HepG2 (cell line): Measurements from ENCODE around the gene WWTR1. TPM values are rescaled to one million over a fixed set of nuclear protein-coding genes. Genes with fewer than 3 reads are reported as not detected.
A peak's percentile ranks its signal among the peaks of the same experiment; 100 is the strongest.

Experiments used
- ATM ChIP-seq: fragments of 450-650 bp; IDR thresholded peaks from 2 replicates; pipeline ENCODE4 v1.7.1; 2017; ENCODE audit warnings: mild to moderate bottlenecking, borderline replicate concordance
- HINFP ChIP-seq: sonication (generic); formaldehyde crosslinking; IDR thresholded peaks from 2 replicates; pipeline ENCODE4 v1.4.0; 2020; ENCODE audit warnings: low read depth, mild to moderate bottlenecking, missing genetic modification reagents
- HNRNPLL ChIP-seq: fragments of 200-400 bp; formaldehyde crosslinking; IDR thresholded peaks from 2 replicates; pipeline ENCODE4 v1.6.1; 2017; ENCODE audit warnings: mild to moderate bottlenecking, low read depth, low read length; ENCODE audit not compliant: poor library complexity, severe bottlenecking
- MED8 ChIP-seq: sonication (generic); formaldehyde crosslinking; IDR thresholded peaks from 2 replicates; pipeline ENCODE4 v1.8.1; 2023; ENCODE audit warnings: mild to moderate bottlenecking, missing genetic modification reagents; ENCODE audit not compliant: insufficient replicate concordance
- PRDM4 ChIP-seq: sonication (generic); formaldehyde crosslinking; IDR thresholded peaks from 2 replicates; pipeline ENCODE4 v1.9.0; 2021; ENCODE audit warnings: missing genetic modification reagents, borderline replicate concordance
- SKI ChIP-seq: fragments of 450-650 bp; IDR thresholded peaks from one replicate; pipeline ENCODE4 v1.6.1; 2018; ENCODE audit warnings: mild to moderate bottlenecking; ENCODE audit not compliant: partially characterized antibody
- SKIL ChIP-seq: sonication (generic); formaldehyde crosslinking; IDR thresholded peaks from 2 replicates; pipeline ENCODE4 v1.8.0; 2022; ENCODE audit warnings: missing genetic modification reagents, mild to moderate bottlenecking, moderate library complexity, borderline replicate concordance
- TCF7L2 ChIP-seq: IDR thresholded peaks from 2 replicates; pipeline ENCODE4 v1.6.1; 2011; ENCODE audit warnings: mild to moderate bottlenecking, low read depth, low read length, moderate library complexity
- ZNF121 ChIP-seq: sonication (generic); formaldehyde crosslinking; IDR thresholded peaks from 2 replicates; pipeline ENCODE4 v1.5.0; 2020; ENCODE audit warnings: mild to moderate bottlenecking, missing genetic modification reagents
- ZNF235 ChIP-seq: sonication (generic); formaldehyde crosslinking; IDR thresholded peaks from 2 replicates; pipeline ENCODE4 v1.8.1; 2023; ENCODE audit warnings: mild to moderate bottlenecking, missing genetic modification reagents, borderline replicate concordance
- ZNF280D ChIP-seq: sonication (generic); formaldehyde crosslinking; IDR thresholded peaks from 2 replicates; pipeline ENCODE4 v1.5.1; 2020; ENCODE audit warnings: mild to moderate bottlenecking, missing genetic modification reagents
- ZNF446 ChIP-seq: sonication (generic); formaldehyde crosslinking; IDR thresholded peaks from 2 replicates; pipeline ENCODE4 v1.5.0; 2020; ENCODE audit warnings: mild to moderate bottlenecking, missing genetic modification reagents
- polyA plus RNA-seq, 8 experiments: library from polyadenylated mRNA; depleted of rRNA in 3 of 8; stranded (reverse) in 7 of 8; unstranded in 1 of 8; fragments of >200 nt; fragmentation: Illumina TruSeq in 4 of 8; extraction: Trizol in 4 of 8; gene quantifications; 2 replicates each; pipeline versions ENCODE4 v1.2.1 to v1.2.3, GENCODE V29; 2011 to 2016; ENCODE audit warnings: low read depth in 4 of 8, missing spikeins in 1 of 8, mixed read lengths in 1 of 8; ENCODE audit not compliant: insufficient read depth in 1 of 8
- total RNA-seq, 5 experiments: library from RNA; depleted of rRNA; stranded (reverse); fragments of >200 nt; fragmentation: Illumina TruSeq; extraction: Trizol; gene quantifications; 2 replicates each; pipeline ENCODE4 v1.2.3, GENCODE V29; 2016; ENCODE audit warnings: low read depth in 1 of 5

Gene WWTR1
- total and polyA plus RNA-seq, 2 of the 13 experiments (the other 11 are each of a cell fraction or from before 2014, with no cell fraction given) = 19.7 to 139 TPM

DNA sequence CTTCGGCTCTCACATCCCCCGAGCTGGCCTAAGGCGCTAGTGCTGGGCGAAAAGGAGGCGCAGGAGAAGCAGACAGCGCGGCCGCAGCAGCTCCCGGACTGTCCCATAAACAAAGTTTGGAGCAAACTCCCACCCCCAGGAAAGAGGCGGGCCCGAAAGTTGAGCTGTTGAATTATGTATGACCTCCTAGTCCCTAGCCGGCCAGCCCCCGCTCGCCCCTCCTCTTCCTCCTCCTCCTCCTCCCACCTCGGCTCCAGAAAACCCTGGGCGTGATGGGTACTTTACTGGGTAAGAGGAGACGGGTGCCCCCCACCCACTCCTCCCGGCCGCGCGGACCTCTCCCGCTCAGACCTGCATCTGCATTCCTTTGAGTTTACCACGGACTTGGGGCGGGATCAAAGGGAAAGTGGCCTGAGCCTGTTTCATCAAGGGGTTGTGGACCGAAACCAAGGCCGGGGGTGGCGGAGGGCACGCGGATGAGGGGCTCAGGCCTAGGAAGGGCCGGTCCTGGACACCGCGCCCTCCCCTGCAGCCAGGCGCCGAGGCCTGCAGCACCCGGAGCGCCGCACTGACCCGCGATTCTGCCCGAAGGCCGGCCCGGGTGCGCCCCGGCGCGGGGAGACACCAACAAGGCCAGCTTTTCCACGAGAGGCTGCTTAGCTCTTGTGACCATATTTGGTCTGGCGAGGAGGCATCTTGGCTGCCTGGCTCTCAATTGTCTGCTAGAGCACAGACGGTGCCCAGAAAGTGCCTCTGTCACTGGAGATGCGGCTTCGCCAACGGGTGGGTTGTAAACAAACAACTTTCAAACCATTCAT is at the start of gene WWTR1 (continued):
- no peak for TF ChIP-seq PRDM4 (CRISPR knock-in tag)
- TF ChIP-seq SKI = peak; percentile 15
- TF ChIP-seq TCF7L2 = no peak
- peak; percentile 40 for TF ChIP-seq MED8
- no peak for TF ChIP-seq ATM
- peak; percentile 6; the same call in 1 of the 2 replicates for TF ChIP-seq ZNF235 (CRISPR knock-in tag)
- TF ChIP-seq ZNF446 = peak; percentile 67; the same call in 1 of the 2 replicates
- TF ChIP-seq HINFP = 0 out of 2 replicates have a peak, but pooled peaks have one; percentile 25
- TF ChIP-seq ZNF280D (CRISPR knock-in tag) = no peak
- TF ChIP-seq HNRNPLL = peak; percentile 74
- peak; percentile 44; the same call in 1 of the 2 replicates for TF ChIP-seq ZNF121 (CRISPR knock-in tag)
- TF ChIP-seq SKIL (CRISPR knock-in tag) = peak; percentile 50; the same call in 1 of the 2 replicates
